Activated T-cell treated with anti-CD3 and anti-CD28 coated beads, Interleukin-2, amount 50 U/mL, for 24 hours (primary cell): Measurements from ENCODE around the gene ZKSCAN4.

Experiments
- DNase-seq: peaks from one replicate; pipeline ENCODE4 v3.0.0-alpha.2; 2020
- H3K27ac Mint-ChIP-seq: 2 replicates; pipeline ENCODE4 v1.8.0; 2020; ENCODE audit warnings: mild to moderate bottlenecking, mixed read lengths
- H3K27me3 Mint-ChIP-seq: 2 replicates; pipeline ENCODE4 v1.8.0; 2020; ENCODE audit warnings: mixed read lengths
- H3K36me3 Mint-ChIP-seq: 2 replicates; pipeline ENCODE4 v1.8.0; 2020; ENCODE audit warnings: low read depth, mixed read lengths
- H3K4me1 Mint-ChIP-seq: 2 replicates; pipeline ENCODE4 v1.8.0; 2020; ENCODE audit warnings: low read depth, mixed read lengths
- H3K4me3 Mint-ChIP-seq: 2 replicates; pipeline ENCODE4 v1.8.0; 2020; ENCODE audit warnings: mild to moderate bottlenecking, moderate library complexity, mixed read lengths
- H3K9me3 Mint-ChIP-seq: 2 replicates; pipeline ENCODE4 v1.8.0; 2020; ENCODE audit warnings: mixed read lengths

The ZKSCAN4 gene

GRCh38 chr6:28226460-28226859 lies 25.6 kb downstream of the ZKSCAN4 start:
- Mint-ChIP-seq H3K36me3 (peaks cover 13% of the 10 kb centered on the region), H3K27ac (no peak overlapping the region), H3K4me1 (peaks cover 13% of the 10 kb centered on the region), H3K27me3 (peaks cover 44% of the 10 kb centered on the region), H3K9me3 (no peaks in the 10 kb centered on the region), H3K4me3 (no peak overlapping the region)
- DNase-seq: no peak

DNA sequence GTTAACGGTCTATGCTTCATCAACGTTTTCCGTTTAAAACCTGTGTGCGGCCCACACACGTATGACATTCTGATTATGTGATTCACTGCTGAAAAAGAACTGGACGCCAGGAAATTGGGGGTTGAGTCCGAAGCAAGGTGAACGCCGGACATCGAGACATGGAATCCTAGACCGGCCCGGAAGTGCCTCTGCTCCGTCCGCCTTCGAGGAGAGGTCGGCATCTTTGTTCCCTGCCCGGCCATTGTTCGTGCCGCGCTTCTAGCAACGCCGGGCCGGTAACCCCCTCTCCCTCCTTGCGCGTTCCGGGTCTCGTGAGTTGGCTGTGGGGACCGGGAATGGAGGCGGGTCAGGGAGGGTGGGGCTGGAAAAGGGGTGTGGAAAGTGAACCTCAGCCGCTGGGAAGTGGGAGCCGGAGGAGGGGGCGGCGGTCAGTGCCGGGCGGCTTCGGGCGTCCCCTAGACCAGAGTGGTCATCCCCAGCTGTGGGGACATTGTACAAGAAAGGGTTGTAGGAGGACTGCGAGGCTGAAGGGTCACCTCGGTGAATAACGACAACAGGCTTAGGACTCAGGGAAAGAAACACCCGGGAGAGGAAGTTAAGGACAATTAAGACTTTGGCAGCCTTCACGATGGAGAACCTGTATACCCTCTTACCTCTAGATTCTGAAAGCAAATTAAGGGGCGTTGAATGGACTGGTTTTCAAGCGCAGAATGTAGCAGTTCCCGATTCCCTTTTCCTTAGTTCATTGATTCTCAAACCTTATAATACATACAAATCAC lies 26.8 kb downstream of the ZKSCAN4 start, which contains the start of gene ZSCAN9:
TSS of gene ZSCAN9 (plus strand) at position 220 of the 779 bp plus-strand sequence. CDS start 1,810 bp downstream, outside the sequence.
- Mint-ChIP-seq H3K27me3 (peaks cover 55% of the 10 kb centered on the region), H3K4me1 (peaks cover 13% of the 10 kb centered on the region), H3K4me3 (peak within 1 kb of the TSS; percentile 86), H3K9me3 (no peaks in the 10 kb centered on the region), H3K36me3 (peaks cover 5% of the 10 kb centered on the region), H3K27ac (peak within 1 kb of the TSS; percentile 70)
- DNase-seq: peak; percentile 71

DNA sequence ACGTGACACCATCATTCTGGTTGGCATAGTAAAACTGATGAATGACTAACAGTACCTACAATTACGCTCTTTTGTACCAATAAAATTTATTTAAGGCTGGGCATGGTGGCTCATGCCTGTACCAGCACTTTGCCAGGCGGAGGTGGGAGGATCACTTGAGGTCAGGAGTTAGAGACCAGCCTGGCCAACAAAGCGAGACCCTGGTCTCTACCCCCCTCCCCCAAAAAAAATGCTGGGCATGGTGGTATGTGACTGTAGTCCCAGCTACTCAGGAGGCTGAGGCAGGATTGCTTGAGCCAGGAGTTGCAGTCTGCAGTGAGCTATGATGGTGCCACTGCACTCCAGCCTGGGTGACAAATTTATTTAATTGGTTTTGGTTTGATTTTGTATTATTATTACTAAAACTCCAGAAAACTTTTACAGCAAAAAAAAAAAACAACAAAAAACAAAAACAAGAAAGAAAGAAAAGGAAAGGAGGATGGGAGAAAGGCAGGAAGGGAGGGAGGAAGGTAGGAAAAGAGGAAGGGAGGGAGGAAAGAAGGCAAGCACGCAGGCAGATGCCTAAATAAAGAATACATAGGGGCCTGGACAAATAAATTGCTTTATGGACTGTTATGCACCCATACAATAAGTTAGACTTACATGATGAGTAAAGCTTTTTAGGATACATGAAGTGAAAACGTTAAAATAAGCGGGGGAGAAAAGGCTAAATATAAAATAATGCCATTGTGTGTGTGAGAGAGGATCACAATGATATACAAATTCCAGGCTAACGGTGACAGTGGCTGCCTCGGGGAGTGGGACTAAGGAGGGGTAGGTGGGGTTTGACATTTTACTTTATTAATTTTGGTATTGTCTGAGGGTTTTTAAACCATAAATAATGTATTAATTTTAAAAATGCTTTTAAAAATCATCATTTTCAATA lies 27.7 kb downstream of the ZKSCAN4 start:
- Mint-ChIP-seq H3K36me3 (peaks cover 5% of the 10 kb centered on the region), H3K27ac (no peak overlapping the region), H3K9me3 (no peaks in the 10 kb centered on the region), H3K4me1 (peaks cover 13% of the 10 kb centered on the region), H3K27me3 (peaks cover 63% of the 10 kb centered on the region), H3K4me3 (peak overlapping the region; percentile 86)
- DNase-seq: no peak

DNA sequence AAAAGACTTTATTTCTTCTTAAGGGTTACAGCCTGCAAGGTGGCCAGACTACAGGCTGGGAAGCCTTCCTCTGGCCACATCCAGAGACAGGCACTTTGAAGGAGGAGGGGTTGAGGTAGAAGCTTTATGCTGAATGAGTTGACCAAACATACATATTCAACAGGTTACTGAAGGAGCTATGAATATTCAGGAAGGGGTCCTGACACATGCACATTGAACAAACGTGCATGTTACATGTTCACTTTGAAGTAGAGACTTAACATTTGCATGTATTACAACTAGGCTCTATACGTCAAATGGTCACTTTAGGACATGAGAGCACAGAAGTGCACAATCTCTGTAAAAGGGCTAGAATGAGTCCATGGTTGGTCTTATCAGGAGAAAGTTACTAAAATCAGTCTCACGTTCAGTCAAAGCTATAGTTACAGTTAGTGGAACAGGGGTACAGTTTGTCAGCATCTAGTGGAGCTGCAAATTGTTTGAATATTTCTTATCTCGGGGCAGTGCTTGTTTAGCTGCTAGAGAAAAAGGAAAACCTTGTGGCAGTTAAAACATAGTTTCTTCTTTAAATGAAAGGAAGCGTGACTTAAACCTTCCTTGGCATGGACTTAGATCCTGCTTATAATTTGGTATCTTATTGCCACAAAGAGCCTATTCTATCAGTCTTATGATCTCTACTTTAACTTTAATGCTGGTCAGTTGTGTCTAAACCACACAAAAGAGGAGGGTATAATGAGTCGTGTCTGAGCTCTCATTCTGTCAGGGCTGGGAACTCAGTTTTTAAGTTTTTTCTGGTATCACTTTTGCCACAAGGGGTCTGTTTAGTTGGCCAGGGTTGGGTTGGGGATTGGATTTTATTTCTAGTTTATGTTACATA lies 31.6 kb downstream of the ZKSCAN4 start:
- Mint-ChIP-seq H3K27ac (no peak overlapping the region), H3K9me3 (no peaks in the 10 kb centered on the region), H3K4me1 (peaks cover 20% of the 10 kb centered on the region), H3K36me3 (no peaks in the 10 kb centered on the region), H3K4me3 (no peak overlapping the region), H3K27me3 (peaks cover 90% of the 10 kb centered on the region)
- DNase-seq: no peak

DNA sequence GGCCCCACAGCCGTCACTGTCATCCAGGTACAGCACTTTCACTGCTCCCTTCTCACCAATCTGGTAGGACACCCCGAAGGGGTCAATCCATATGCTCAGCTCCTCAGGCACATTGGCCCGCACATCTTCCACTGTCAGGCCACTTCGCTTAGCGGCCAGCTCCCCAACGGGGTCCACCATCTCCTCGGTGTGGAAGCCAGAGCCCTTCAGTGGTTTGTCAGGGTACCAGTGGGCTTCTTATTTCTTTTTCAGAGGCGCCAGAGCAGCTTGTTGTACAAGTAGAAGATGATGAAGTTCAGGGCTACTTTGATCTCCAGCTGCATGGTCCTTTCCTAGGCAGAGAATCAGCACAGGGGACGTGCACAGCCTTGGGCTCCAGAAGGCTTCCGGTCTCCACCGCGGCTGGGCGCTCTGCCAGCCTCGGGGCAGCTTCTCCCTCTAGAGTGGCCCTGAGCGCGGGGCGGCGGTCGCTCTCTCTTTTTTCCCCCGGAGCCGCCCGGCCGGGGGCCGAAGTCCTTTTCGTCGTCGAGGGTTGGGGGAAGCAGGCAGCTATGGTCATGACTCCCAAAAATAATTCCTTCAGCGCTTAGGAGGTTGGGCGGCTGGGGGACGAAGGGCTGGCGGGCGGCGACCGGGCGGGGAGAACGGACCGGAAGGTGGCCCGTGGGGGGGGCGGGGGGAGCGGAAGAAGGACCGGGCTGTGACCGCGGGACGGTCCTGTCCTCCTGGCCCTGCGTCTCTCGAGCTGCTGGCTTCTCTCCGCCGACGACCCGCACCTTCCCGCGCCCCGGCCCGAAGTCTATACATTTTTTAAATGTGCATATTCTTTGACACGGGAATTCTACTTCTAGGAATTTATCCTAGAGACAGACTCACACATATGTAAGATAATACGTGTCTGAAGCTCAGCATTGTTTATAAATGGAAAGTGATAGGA lies 33.5 kb downstream of the ZKSCAN4 start:
- DNase-seq: peak; percentile 54
- H3K27ac Mint-ChIP-seq: no peak overlapping the region
- peaks cover 90% of the 10 kb centered on the region for H3K27me3 Mint-ChIP-seq
- H3K9me3 Mint-ChIP-seq: no peaks in the 10 kb centered on the region
- peak overlapping the region; percentile 76 for H3K4me3 Mint-ChIP-seq
- H3K36me3 Mint-ChIP-seq: no peaks in the 10 kb centered on the region
- peaks cover 12% of the 10 kb centered on the region for H3K4me1 Mint-ChIP-seq

DNA sequence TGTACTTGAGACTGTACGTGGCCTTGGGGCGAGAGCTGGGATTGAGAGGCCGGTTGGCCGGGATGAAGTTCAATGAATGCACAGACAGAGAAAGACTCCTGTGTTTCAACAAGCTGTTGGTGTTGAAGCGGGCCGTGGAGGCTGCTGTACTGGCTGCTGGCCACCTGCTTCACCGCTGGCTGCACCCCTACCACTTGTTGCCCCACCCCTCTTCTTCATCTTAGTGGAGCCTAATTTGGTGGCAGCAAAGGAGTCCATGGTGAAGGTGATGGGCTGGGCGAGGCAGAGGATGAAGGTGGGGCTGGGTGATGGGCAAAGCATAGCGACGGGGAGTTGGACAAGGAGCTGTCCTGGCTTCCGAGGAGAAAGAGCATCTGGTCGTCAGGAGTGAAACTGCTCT lies 34.2 kb downstream of the ZKSCAN4 start:
- Mint-ChIP-seq H3K27me3 (peaks cover 90% of the 10 kb centered on the region), H3K9me3 (no peaks in the 10 kb centered on the region), H3K4me3 (peak overlapping the region; percentile 76), H3K36me3 (no peaks in the 10 kb centered on the region), H3K27ac (no peak overlapping the region), H3K4me1 (peaks cover 15% of the 10 kb centered on the region)
- no peak for DNase-seq

DNA sequence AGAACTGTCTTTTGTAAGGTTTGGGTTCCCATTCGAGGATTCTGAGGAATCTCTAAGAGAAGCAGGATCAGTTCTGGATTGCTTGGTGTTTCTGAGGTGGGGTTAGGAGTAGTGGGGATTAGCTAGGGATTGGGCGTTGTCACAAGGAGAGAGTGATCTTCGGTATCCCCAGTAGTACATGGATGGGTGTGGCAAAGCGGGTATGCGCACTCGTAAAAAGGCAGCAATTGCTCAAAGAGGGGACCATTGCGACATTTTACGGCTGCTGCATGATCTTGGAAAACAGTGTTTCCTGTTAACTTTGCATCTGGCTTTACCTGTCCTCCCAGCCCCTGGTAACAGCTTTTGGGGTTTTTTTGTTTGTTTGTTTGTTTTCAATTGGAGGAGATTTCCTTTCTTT lies 36.6 kb downstream of the ZKSCAN4 start:
- Mint-ChIP-seq H3K4me3 (no peak overlapping the region), H3K27me3 (peaks cover 90% of the 10 kb centered on the region), H3K9me3 (no peaks in the 10 kb centered on the region), H3K36me3 (no peaks in the 10 kb centered on the region), H3K4me1 (peaks cover 26% of the 10 kb centered on the region), H3K27ac (no peak overlapping the region)
- no peak for DNase-seq

GRCh38 chr6:28213213-28213523 lies 38.9 kb downstream of the ZKSCAN4 start:
- Mint-ChIP-seq H3K27ac (no peak overlapping the region), H3K4me3 (peak overlapping the region; percentile 73), H3K27me3 (peaks cover 91% of the 10 kb centered on the region), H3K9me3 (no peaks in the 10 kb centered on the region), H3K4me1 (peaks cover 23% of the 10 kb centered on the region), H3K36me3 (no peaks in the 10 kb centered on the region)
- no peak for DNase-seq

GRCh38 chr6:28212510-28213212 lies 39.4 kb downstream of the ZKSCAN4 start:
- peaks cover 91% of the 10 kb centered on the region for H3K27me3 Mint-ChIP-seq
- H3K36me3 Mint-ChIP-seq: no peaks in the 10 kb centered on the region
- H3K4me3 Mint-ChIP-seq: peak overlapping the region; percentile 73
- no peaks in the 10 kb centered on the region for H3K9me3 Mint-ChIP-seq
- peaks cover 25% of the 10 kb centered on the region for H3K4me1 Mint-ChIP-seq
- peak; percentile 79 for DNase-seq
- peak overlapping the region; percentile 93 for H3K27ac Mint-ChIP-seq

DNA sequence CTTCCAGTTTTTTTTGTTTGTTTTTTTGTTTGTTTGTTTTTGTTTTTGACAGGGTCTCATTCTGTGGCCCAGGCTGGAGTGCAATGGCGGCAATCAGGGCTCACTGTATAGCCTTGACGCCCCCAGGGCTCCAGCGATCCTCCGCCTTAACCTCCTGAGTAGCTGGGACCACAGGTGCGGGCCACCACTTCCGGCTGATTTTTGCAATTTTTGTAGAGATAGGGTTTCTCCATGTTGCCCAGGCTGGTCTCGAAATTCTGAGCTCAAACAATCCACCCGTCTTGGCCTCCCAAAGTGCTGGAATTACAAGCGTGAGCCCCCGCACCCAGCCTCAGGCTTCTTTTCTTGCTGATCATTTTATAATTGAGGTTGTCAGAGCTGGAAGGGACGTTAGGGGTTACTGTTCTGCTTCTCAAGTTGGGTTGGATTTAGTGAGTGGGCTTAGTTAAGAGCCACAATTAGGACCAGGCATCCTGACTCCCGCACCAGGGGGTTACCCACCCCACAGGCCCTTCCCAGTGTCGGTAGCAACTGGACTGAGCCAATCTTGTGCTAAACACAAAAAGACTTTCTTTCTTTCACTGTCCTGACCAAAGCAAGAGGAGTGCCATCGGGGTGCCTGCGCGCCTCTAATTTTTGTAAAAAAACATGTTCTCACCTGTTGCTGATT lies 40.1 kb downstream of the ZKSCAN4 start:
- no peaks in the 10 kb centered on the region for H3K36me3 Mint-ChIP-seq
- H3K27me3 Mint-ChIP-seq: peaks cover 92% of the 10 kb centered on the region
- no peak overlapping the region for H3K27ac Mint-ChIP-seq
- no peak for DNase-seq
- peaks cover 31% of the 10 kb centered on the region for H3K4me1 Mint-ChIP-seq
- H3K9me3 Mint-ChIP-seq: peaks cover 3% of the 10 kb centered on the region
- peak overlapping the region; percentile 73 for H3K4me3 Mint-ChIP-seq

DNA sequence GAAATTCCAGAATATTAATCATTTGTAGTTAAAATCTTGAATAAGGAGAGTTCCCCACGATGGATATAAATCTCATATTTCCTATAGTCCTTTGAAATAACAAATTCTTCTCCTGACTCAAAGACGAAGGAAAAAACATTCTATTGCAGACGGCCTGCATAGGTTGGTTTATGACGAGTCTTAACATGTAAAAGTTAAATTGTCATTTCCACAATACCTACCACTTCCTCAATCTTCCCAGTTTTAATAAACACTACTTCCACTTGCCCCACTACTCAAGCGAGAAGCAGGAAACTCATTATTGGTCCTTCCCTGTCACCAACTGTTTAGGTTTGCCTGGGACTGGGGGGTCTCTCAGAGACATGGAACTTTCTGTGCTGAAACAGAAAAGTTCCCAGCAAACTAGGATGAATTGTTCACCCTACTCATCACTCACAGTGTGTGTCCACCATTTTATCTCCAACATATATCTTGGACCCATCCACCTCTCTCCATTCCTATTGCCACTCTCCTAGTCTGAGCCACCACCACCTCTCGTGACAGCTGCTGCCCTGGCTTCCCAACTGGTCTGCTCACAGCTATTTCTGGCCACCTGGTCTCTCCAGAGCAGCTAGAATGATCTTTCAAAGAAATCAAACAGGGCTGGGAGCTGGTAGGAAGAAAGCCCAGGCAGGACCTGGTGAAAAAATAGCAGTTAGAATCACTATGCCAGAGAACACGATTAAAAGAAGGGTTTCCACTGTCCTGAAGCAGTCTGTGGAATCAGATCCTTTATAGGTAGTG lies 42.1 kb downstream of the ZKSCAN4 start:
- Mint-ChIP-seq H3K27me3 (peaks cover 92% of the 10 kb centered on the region), H3K4me1 (peaks cover 31% of the 10 kb centered on the region), H3K4me3 (no peak overlapping the region), H3K9me3 (peaks cover 6% of the 10 kb centered on the region), H3K27ac (no peak overlapping the region), H3K36me3 (no peaks in the 10 kb centered on the region)
- DNase-seq: no peak

- H3K27me3 Mint-ChIP-seq: peaks cover 83% of the 10 kb centered on the region
- H3K9me3 Mint-ChIP-seq: peaks cover 12% of the 10 kb centered on the region
- no peak overlapping the region for H3K27ac Mint-ChIP-seq
- no peak for DNase-seq
- H3K4me1 Mint-ChIP-seq: peaks cover 31% of the 10 kb centered on the region
- H3K4me3 Mint-ChIP-seq: peak overlapping the region; percentile 79
- no peaks in the 10 kb centered on the region for H3K36me3 Mint-ChIP-seq
Measured at GRCh38 chr6:28208111-28208659, 43.9 kb downstream of the ZKSCAN4 start.
